OCI-LY7 (cell line): ENCODE measurements around the gene BCAR3. TPM values are rescaled to one million over a fixed set of nuclear protein-coding genes. Genes with fewer than 3 reads are reported as not detected.

Experiments used
- BruUV-seq: library from RNA; stranded (reverse); fragments of 400-500 nt; replicated peaks from 2 replicates; lab custom pipeline; 2021; lab: Mats Ljungman, UMichigan
- CTCF ChIA-PET: fragments of 300-600 bp; sonication (Branson Sonifier 250); formaldehyde crosslinking; loops from one replicate; lab custom pipeline; 2022; ENCODE audit warnings: antibody characterized with exemption; ENCODE audit not compliant: unreplicated experiment; lab: Charles Lee
- POLR2A ChIA-PET: fragments of 300-600 bp; sonication (Branson Sonifier 250); formaldehyde crosslinking; loops from one replicate; lab custom pipeline; 2022; ENCODE audit warnings: antibody characterized with exemption; lab: Charles Lee
- DNase-seq: peaks from one replicate; pipeline ENCODE4 v3.0.0-alpha.2; 2015; ENCODE audit warnings: low spot score
- H2AFZ ChIP-seq: fragments of 200-600 bp; sonication (generic), shearing (Covaris generic); 2 replicates; pipeline ENCODE4 v1.6.1; 2014; ENCODE audit warnings: mild to moderate bottlenecking, antibody characterized with exemption, low read length, moderate library complexity
- H3K27ac ChIP-seq: fragments of 200-600 bp; sonication (generic); 2 replicates; pipeline ENCODE4 v1.5.1; 2014; ENCODE audit warnings: mixed run types, low read depth, mild to moderate bottlenecking, moderate library complexity, low read length, inconsistent platforms; ENCODE audit not compliant: poor library complexity, severe bottlenecking
- H3K36me3 ChIP-seq: fragments of 200-600 bp; sonication (generic); 2 replicates; pipeline ENCODE4 v1.6.1; 2014; ENCODE audit warnings: mild to moderate bottlenecking, antibody characterized with exemption, low read length, moderate library complexity, mixed read lengths; ENCODE audit not compliant: insufficient read depth
- H3K4me1 ChIP-seq: fragments of 200-600 bp; sonication (generic); 2 replicates; pipeline ENCODE4 v1.5.1; 2014; ENCODE audit warnings: mild to moderate bottlenecking, low read length; ENCODE audit not compliant: insufficient read depth, poor library complexity, severe bottlenecking
- H3K4me2 ChIP-seq: fragments of 200-600 bp; sonication (generic); 2 replicates; pipeline ENCODE4 v1.6.1; 2014; ENCODE audit warnings: mild to moderate bottlenecking, low read length
- H3K4me3 ChIP-seq: fragments of 200-600 bp; sonication (generic); 2 replicates; pipeline ENCODE4 v1.5.1; 2014; ENCODE audit warnings: mild to moderate bottlenecking, low read depth, low read length; ENCODE audit not compliant: poor library complexity, severe bottlenecking
- H3K79me2 ChIP-seq: fragments of 200-600 bp; sonication (generic); 2 replicates; pipeline ENCODE4 v1.6.1; 2016; ENCODE audit warnings: low read depth, mild to moderate bottlenecking, low read length, moderate library complexity, mixed read lengths; ENCODE audit not compliant: insufficient read depth
- H3K9me2 ChIP-seq: fragments of 200-600 bp; sonication (generic); 2 replicates; pipeline ENCODE4 v1.6.1; 2016; ENCODE audit warnings: mild to moderate bottlenecking, low read length, mixed read lengths; ENCODE audit not compliant: insufficient read depth
- H3K9me3 ChIP-seq: fragments of 200-600 bp; sonication (generic); 2 replicates; pipeline ENCODE4 v1.6.1; 2014; ENCODE audit warnings: mild to moderate bottlenecking, mixed run types, low read length, mixed read lengths
- H4K20me1 ChIP-seq: fragments of 200-600 bp; sonication (generic); 2 replicates; pipeline ENCODE4 v1.6.1; 2014; ENCODE audit warnings: mild to moderate bottlenecking, antibody characterized with exemption, low read length, moderate library complexity, mixed read lengths; ENCODE audit not compliant: insufficient read depth
- EZH2phosphoT487 ChIP-seq: fragments of 200-600 bp; sonication (generic); IDR thresholded peaks from 2 replicates; pipeline ENCODE4 v1.6.1; 2018; ENCODE audit warnings: low read depth, borderline replicate concordance, mild to moderate bottlenecking, mixed run types, antibody characterized with exemption, low read length, moderate library complexity, mixed read lengths
- intact Hi-C: fragments of 100-400 bp; cut with micrococcal nuclease; formaldehyde crosslinking; loops from one replicate; pipeline ENCODE4 v1.10.0; 2022; ENCODE audit not compliant: unreplicated experiment
- total RNA-seq, 2 experiments: library from RNA; depleted of rRNA in 1 of 2; stranded (reverse); fragments of >200 nt in 1 of 2; shearing (Covaris generic) in 1 of 2; gene quantifications; 2 replicates each; pipeline ENCODE4 v1.2.3, GENCODE V29; 2014 to 2022
- TF ChIP-seq, protein P1 (sequence below): fragments of 200-600 bp; sonication (generic); conservative IDR thresholded peaks from 2 replicates; pipeline ENCODE4 v1.5.1; 2014; ENCODE audit warnings: mild to moderate bottlenecking, antibody characterized with exemption, low read length, moderate library complexity, mixed read lengths

BCAR3 gene
- total RNA-seq, 2 experiments from 2014 or later: 16.3 to 24.2 TPM

DNA sequence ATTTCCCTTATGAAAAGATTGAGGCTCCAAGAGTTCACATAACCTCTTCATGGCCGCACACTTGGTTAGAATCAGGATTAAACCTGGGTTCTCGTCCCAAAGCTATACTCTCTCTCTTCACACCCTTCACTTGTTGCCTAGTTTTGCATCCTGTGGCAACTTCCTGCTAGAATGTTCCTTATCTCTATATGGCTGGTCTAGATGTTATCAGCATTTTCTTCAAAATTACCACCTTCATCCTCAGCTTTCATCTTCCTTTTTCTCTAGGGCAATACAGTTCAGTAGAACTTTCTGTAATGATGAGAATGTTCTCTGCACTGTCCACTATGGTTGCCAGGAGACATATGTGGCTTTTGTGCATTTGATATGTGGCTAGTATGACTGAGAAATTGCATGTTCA lies 31.1 kb upstream of the BCAR3 start:
- intact Hi-C loops: no loop called here
- Histone ChIP-seq H3K4me1 (peaks cover 91% of the 10 kb centered on the region), H2AFZ (peak overlapping the region; percentile 58; the same call in 1 of the 2 replicates), H3K27ac (peak overlapping the region; percentile 4), H3K9me3 (no peaks in the 10 kb centered on the region), H3K9me2 (no peaks in the 10 kb centered on the region), H3K4me2 (peak overlapping the region; percentile 21), H4K20me1 (no peaks in the 10 kb centered on the region), H3K4me3 (no peak overlapping the region), H3K79me2 (no peaks in the 10 kb centered on the region), H3K36me3 (no peaks in the 10 kb centered on the region)
- DNase-seq: no peak
- no TSS peak for BruUV-seq
- ChIA-PET CTCF (no interaction called here), POLR2A (interaction anchor here (0.9 to 25.4 kb wide), 6 partner anchors 8 to 133 kb away, joined by 3 to 497 read pairs (median 4); partner anchors contain the start of gene BCAR3)
- TF ChIP-seq EZH2phosphoT487: no peak
- TF ChIP-seq, protein P1, sequence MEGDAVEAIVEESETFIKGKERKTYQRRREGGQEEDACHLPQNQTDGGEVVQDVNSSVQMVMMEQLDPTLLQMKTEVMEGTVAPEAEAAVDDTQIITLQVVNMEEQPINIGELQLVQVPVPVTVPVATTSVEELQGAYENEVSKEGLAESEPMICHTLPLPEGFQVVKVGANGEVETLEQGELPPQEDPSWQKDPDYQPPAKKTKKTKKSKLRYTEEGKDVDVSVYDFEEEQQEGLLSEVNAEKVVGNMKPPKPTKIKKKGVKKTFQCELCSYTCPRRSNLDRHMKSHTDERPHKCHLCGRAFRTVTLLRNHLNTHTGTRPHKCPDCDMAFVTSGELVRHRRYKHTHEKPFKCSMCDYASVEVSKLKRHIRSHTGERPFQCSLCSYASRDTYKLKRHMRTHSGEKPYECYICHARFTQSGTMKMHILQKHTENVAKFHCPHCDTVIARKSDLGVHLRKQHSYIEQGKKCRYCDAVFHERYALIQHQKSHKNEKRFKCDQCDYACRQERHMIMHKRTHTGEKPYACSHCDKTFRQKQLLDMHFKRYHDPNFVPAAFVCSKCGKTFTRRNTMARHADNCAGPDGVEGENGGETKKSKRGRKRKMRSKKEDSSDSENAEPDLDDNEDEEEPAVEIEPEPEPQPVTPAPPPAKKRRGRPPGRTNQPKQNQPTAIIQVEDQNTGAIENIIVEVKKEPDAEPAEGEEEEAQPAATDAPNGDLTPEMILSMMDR: no peak

- H3K36me3 ChIP-seq: no peaks in the 10 kb centered on the region
- ChIA-PET POLR2A (interaction anchor here (0.6 to 25.4 kb wide), 3 partner anchors 10 to 39 kb away, joined by 3 to 497 read pairs (median 3); partner anchors contain the start of gene BCAR3), CTCF (interaction anchor here (0.8 kb wide), 1 partner anchor 29 kb away, joined by 3 read pairs; the partner anchor contains the start of gene BCAR3)
- no peaks in the 10 kb centered on the region for H3K9me2 ChIP-seq
- no TSS peak for BruUV-seq
- no peak overlapping the region for H3K4me2 ChIP-seq
- H4K20me1 ChIP-seq: no peaks in the 10 kb centered on the region
- DNase-seq: no peak
- H3K4me3 ChIP-seq: no peak overlapping the region
- H3K4me1 ChIP-seq: peaks cover 95% of the 10 kb centered on the region
- no peak overlapping the region for H2AFZ ChIP-seq
- no peak overlapping the region for H3K27ac ChIP-seq
- no peaks in the 10 kb centered on the region for H3K79me2 ChIP-seq
- H3K9me3 ChIP-seq: no peaks in the 10 kb centered on the region
- TF ChIP-seq EZH2phosphoT487: no peak
- TF ChIP-seq, protein P1: no peak
- intact Hi-C loops: no loop called here
Measured at GRCh38 chr1:93710499-93711453, 29.1 kb upstream of the BCAR3 start.
